H1 (cell line): ENCODE data around the gene OBI1.

Experiments
- CTCF ChIP-seq, 3 experiments: IDR thresholded peaks; 1 replicate in 2 of 3; 2 replicates in 1 of 3; pipeline versions ENCODE4 v1.5.1 to v1.6.1; 2011; ENCODE audit warnings: low read length in 3 of 3, mild to moderate bottlenecking in 3 of 3, inconsistent platforms in 2 of 3, low read depth in 1 of 3, moderate library complexity in 1 of 3; ENCODE audit not compliant: insufficient read depth in 1 of 3; ENCODE audit errors: control extremely low read depth in 1 of 3
- EZH2 ChIP-seq: fragments of 200-600 bp; sonication (generic); IDR thresholded peaks from 2 replicates; pipeline ENCODE4 v1.7.1; 2012; ENCODE audit warnings: low read depth, mild to moderate bottlenecking, moderate library complexity, low read length, inconsistent platforms; ENCODE audit not compliant: severe bottlenecking
- POLR2A ChIP-seq, 2 experiments: IDR thresholded peaks; 1 replicate in 1 of 2; 2 replicates in 1 of 2; pipeline ENCODE4 v1.6.1; 2011; ENCODE audit warnings: low read depth in 2 of 2, low read length in 2 of 2, mild to moderate bottlenecking in 2 of 2; ENCODE audit errors: control extremely low read depth in 1 of 2
- RXRA ChIP-seq: IDR thresholded peaks from 2 replicates; pipeline ENCODE4 v1.6.1; 2011; ENCODE audit warnings: low read depth, mild to moderate bottlenecking, low read length, moderate library complexity; ENCODE audit not compliant: insufficient read depth
- SIN3A ChIP-seq, 2 experiments: IDR thresholded peaks in 1 of 2; conservative IDR thresholded peaks in 1 of 2; 2 replicates each; pipeline ENCODE4 v1.6.1; 2011 to 2012; ENCODE audit warnings: low read length in 2 of 2, improper control_type of control experiment in 1 of 2, low read depth in 1 of 2, mild to moderate bottlenecking in 1 of 2

DNA sequence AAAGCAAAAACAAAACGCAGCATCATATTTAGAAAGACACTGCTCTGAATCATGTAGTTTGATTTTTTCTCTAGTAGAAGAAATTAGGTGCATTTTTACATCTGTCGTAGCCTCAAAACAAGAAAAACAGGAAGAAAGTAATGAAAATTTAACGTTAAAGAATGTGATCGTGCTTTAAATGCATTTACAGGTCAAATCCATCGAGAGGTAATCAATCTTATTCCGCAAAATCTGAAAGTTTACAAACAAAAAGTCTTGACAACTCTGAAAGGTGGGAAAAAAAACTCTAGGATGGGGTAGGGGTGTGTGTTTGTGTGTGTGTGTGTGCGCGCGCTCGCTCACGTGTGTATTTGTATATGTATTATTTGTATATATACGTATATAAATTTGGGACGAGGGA lies 65.8 kb downstream of the OBI1 start:
- TF ChIP-seq POLR2A (IDR thresholded peaks at IDR 0.05; ENCODE audit: control extremely low read depth in 1 of 2, low read depth in 2 of 2, low read length in 2 of 2) (no peak), CTCF (IDR thresholded peaks at IDR 0.05; ENCODE audit: control extremely low read depth in 1 of 3, insufficient read depth in 1 of 3, low read depth in 1 of 3, low read length in 3 of 3) (no peak), RXRA (no peak), SIN3A (conservative IDR thresholded peaks at IDR 0.05 in 1 of 2, IDR thresholded peaks at IDR 0.05 in 1 of 2; ENCODE audit: low read depth in 1 of 2, low read length in 2 of 2) (no peak), EZH2 (no peak)
